Endodermal cell (in vitro differentiated cells): ENCODE data around the gene CD180. TPM values are rescaled to one million over a fixed set of nuclear protein-coding genes. Genes with fewer than 3 reads are reported as not detected.

ENCODE experiments used
- DNase-seq: peaks from one replicate; pipeline ENCODE4 v3.0.0-alpha.2; 2017
- H3K27ac ChIP-seq: 2 replicates; pipeline ENCODE4 v1.5.1; 2013; ENCODE audit warnings: mild to moderate bottlenecking, low read depth, low read length, moderate library complexity
- H3K27me3 ChIP-seq: 2 replicates; pipeline ENCODE4 v1.6.1; 2013; ENCODE audit warnings: mild to moderate bottlenecking, low read length, moderate library complexity; ENCODE audit not compliant: insufficient read depth, control insufficient read depth, poor library complexity, severe bottlenecking
- H3K36me3 ChIP-seq: 2 replicates; pipeline ENCODE4 v1.7.0; 2013; ENCODE audit warnings: mild to moderate bottlenecking, low read length, moderate library complexity; ENCODE audit not compliant: control insufficient read depth, insufficient read depth
- H3K4me1 ChIP-seq: one replicate; pipeline ENCODE4 v1.7.0; 2013; ENCODE audit warnings: low read length; ENCODE audit not compliant: control insufficient read depth, insufficient read depth
- H3K4me3 ChIP-seq: 2 replicates; pipeline ENCODE4 v1.5.1; 2013; ENCODE audit warnings: mild to moderate bottlenecking, low read length, moderate library complexity
- H3K9ac ChIP-seq: 2 replicates; pipeline ENCODE4 v1.6.1; 2013; ENCODE audit warnings: mild to moderate bottlenecking, low read length, moderate library complexity; ENCODE audit not compliant: poor library complexity, severe bottlenecking; ENCODE audit errors: extremely low read depth
- H3K9me3 ChIP-seq: 2 replicates; pipeline ENCODE4 v1.6.1; 2013; ENCODE audit warnings: mild to moderate bottlenecking, low read length, moderate library complexity; ENCODE audit not compliant: control insufficient read depth
- H3K27ac Mint-ChIP-seq: 2 replicates; pipeline ENCODE4 v1.8.0; 2020; ENCODE audit warnings: mixed read lengths
- H3K27me3 Mint-ChIP-seq: 2 replicates; pipeline ENCODE4 v1.8.0; 2021; ENCODE audit warnings: mild to moderate bottlenecking, mixed read lengths; ENCODE audit not compliant: insufficient read depth
- H3K36me3 Mint-ChIP-seq: 2 replicates; pipeline ENCODE4 v1.8.0; 2020; ENCODE audit warnings: low read depth, mixed read lengths
- H3K4me1 Mint-ChIP-seq: 2 replicates; pipeline ENCODE4 v1.8.0; 2020; ENCODE audit warnings: mixed read lengths
- H3K4me3 Mint-ChIP-seq: 2 replicates; pipeline ENCODE4 v1.8.0; 2020; ENCODE audit warnings: mild to moderate bottlenecking, moderate library complexity, mixed read lengths
- H3K9me3 Mint-ChIP-seq: 2 replicates; pipeline ENCODE4 v1.8.0; 2020; ENCODE audit warnings: mild to moderate bottlenecking, mixed read lengths
- CTCF ChIP-seq: fragments of 200-600 bp; sonication (generic); conservative IDR thresholded peaks from 2 replicates; pipeline ENCODE4 v1.5.0; 2021; ENCODE audit warnings: antibody characterized with exemption, mild to moderate bottlenecking
- WGBS, 2 experiments: methylation state at CpG; one replicate each; pipeline versions ENCODE4 v1.1.5 to v1.1.7; 2013; ENCODE audit warnings: missing lambda C conversion rate in 2 of 2, mixed read lengths in 1 of 2; ENCODE audit not compliant: insufficient coverage in 1 of 2, insufficient read length in 1 of 2; 5-methylcytosine and 5-hydroxymethylcytosine counted together
- total RNA-seq, 2 donors: library from RNA; stranded (reverse); fragmentation: NEBNext Ultra II Directional in 1 of 2; extraction: Animal tissue kit (Norgen Biotek cat#: 25700) in 1 of 2; gene quantifications; 2 replicates in 1 of 2; 3 replicates in 1 of 2; pipeline ENCODE4 v1.2.1, GENCODE V29; 2021

The CD180 gene
- total RNA-seq, 2 donors from 2014 or later: not detected

GRCh38 chr5:67203701-67204074 is 7.1 kb upstream of the CD180 start:
- Mint-ChIP-seq H3K9me3 (peaks cover 9% of the 10 kb centered on the region), H3K4me3 (no peak overlapping the region), H3K4me1 (no peaks in the 10 kb centered on the region), H3K36me3 (no peaks in the 10 kb centered on the region), H3K27ac (no peak overlapping the region), H3K27me3 (no peaks in the 10 kb centered on the region)
- H3K9me3 ChIP-seq: peaks cover 6% of the 10 kb centered on the region
- no peaks in the 10 kb centered on the region for H3K36me3 ChIP-seq
- H3K27ac ChIP-seq: no peak overlapping the region
- H3K4me3 ChIP-seq: no peak overlapping the region
- no peaks in the 10 kb centered on the region for H3K27me3 ChIP-seq
- no peak for TF ChIP-seq CTCF
- no peak for DNase-seq
- WGBS, 2 experiments: 90 to 100% methylated on average over 1 to 2 of the region's 2 CpGs
- no peaks in the 10 kb centered on the region for H3K4me1 ChIP-seq
- no peak overlapping the region for H3K9ac ChIP-seq

- Histone ChIP-seq H3K9me3 (peaks cover 6% of the 10 kb centered on the region), H3K4me3 (no peak overlapping the region), H3K36me3 (no peaks in the 10 kb centered on the region), H3K9ac (no peak overlapping the region), H3K27ac (no peak overlapping the region), H3K27me3 (no peaks in the 10 kb centered on the region), H3K4me1 (no peaks in the 10 kb centered on the region)
- Mint-ChIP-seq H3K4me3 (no peak overlapping the region), H3K4me1 (no peaks in the 10 kb centered on the region), H3K27ac (no peak overlapping the region), H3K36me3 (no peaks in the 10 kb centered on the region), H3K9me3 (peaks cover 9% of the 10 kb centered on the region), H3K27me3 (no peaks in the 10 kb centered on the region)
- 94 to 95% methylated on average over 2 to 4 of the region's 4 CpGs for whole genome bisulfite sequencing, 2 experiments
- no peak for DNase-seq
- TF ChIP-seq CTCF: no peak
Measured at GRCh38 chr5:67202828-67203227, 6.2 kb upstream of the CD180 start.

GRCh38 chr5:67201897-67202549 is 5.4 kb upstream of the CD180 start:
- Histone ChIP-seq H3K27ac (no peak overlapping the region), H3K4me1 (no peaks in the 10 kb centered on the region), H3K36me3 (no peaks in the 10 kb centered on the region), H3K27me3 (no peaks in the 10 kb centered on the region), H3K4me3 (no peak overlapping the region), H3K9ac (no peak overlapping the region), H3K9me3 (peaks cover 6% of the 10 kb centered on the region)
- no peaks in the 10 kb centered on the region for H3K36me3 Mint-ChIP-seq
- H3K9me3 Mint-ChIP-seq: peaks cover 9% of the 10 kb centered on the region
- H3K27ac Mint-ChIP-seq: no peak overlapping the region
- no peaks in the 10 kb centered on the region for H3K4me1 Mint-ChIP-seq
- WGBS, 2 experiments: 90 to 94% methylated on average over 4 to 6 of the region's 6 CpGs
- no peak overlapping the region for H3K4me3 Mint-ChIP-seq
- H3K27me3 Mint-ChIP-seq: no peaks in the 10 kb centered on the region
- no peak for TF ChIP-seq CTCF
- DNase-seq: no peak
